Nephron progenitor cell (in vitro differentiated cells): ENCODE results near the gene DCAF11.

Experiments
- DNase-seq: peaks from one replicate; pipeline ENCODE4 v3.0.0; 2021
- H3K27ac Mint-ChIP-seq: 2 replicates; pipeline ENCODE4 v1.8.0; 2021; ENCODE audit warnings: mild to moderate bottlenecking, moderate library complexity, mixed read lengths
- H3K27me3 Mint-ChIP-seq: 2 replicates; pipeline ENCODE4 v1.8.0; 2021; ENCODE audit warnings: mild to moderate bottlenecking, low read depth, mixed read lengths; ENCODE audit not compliant: poor library complexity
- H3K36me3 Mint-ChIP-seq: 2 replicates; pipeline ENCODE4 v1.8.0; 2021; ENCODE audit warnings: low read depth, mixed read lengths
- H3K4me1 Mint-ChIP-seq: 2 replicates; pipeline ENCODE4 v1.8.0; 2021; ENCODE audit warnings: mixed read lengths
- H3K4me3 Mint-ChIP-seq: 2 replicates; pipeline ENCODE4 v1.8.0; 2021; ENCODE audit warnings: mild to moderate bottlenecking, moderate library complexity, mixed read lengths
- H3K9me3 Mint-ChIP-seq: 2 replicates; pipeline ENCODE4 v1.8.0; 2021; ENCODE audit warnings: mild to moderate bottlenecking, moderate library complexity, mixed read lengths
- TF ChIP-seq, protein P1 (sequence below): fragments of 200-600 bp; sonication (generic); IDR thresholded peaks from 2 replicates; pipeline ENCODE4 v1.5.0; 2021; ENCODE audit warnings: antibody characterized with exemption

DCAF11 gene

DNA sequence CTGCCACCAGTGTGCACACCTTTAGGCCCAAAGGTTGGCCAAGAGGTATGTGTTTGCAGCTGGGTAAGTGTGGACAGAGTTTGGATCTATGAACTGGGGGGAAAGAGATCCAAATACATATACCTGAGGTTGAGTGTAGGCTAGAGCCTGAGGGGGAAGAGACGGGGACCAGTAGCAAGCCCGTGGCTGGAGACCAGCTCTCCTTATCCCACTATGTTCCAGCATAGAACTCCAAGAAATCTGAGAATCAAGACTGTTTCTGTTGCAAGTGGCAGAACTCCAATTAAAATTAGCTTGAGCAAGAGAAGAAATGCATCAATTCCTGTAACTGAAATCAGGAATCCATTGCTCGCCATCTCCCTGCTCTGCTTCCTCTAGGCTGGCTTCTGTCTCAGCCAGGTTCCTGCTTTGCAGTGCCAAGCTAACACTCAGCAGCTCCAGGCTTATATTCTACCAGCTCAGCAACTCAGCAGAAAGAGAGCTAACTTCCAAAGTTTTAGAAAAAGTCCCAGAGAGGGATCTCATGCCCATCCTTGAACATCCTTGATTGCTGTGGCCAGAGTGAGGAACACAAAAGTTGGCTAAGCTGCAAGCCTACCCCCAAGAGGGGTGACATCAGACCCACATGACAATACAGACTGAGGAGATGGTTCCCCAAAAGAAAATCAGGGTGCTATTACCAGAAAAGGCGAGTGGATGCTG lies 21.9 kb upstream of the DCAF11 start:
- Mint-ChIP-seq H3K36me3 (no peaks in the 10 kb centered on the region), H3K27ac (no peak overlapping the region), H3K4me1 (peaks cover 48% of the 10 kb centered on the region), H3K27me3 (peaks cover 12% of the 10 kb centered on the region), H3K4me3 (peak overlapping the region; percentile 96), H3K9me3 (no peaks in the 10 kb centered on the region)
- DNase-seq, result no peak
- TF ChIP-seq, protein P1, sequence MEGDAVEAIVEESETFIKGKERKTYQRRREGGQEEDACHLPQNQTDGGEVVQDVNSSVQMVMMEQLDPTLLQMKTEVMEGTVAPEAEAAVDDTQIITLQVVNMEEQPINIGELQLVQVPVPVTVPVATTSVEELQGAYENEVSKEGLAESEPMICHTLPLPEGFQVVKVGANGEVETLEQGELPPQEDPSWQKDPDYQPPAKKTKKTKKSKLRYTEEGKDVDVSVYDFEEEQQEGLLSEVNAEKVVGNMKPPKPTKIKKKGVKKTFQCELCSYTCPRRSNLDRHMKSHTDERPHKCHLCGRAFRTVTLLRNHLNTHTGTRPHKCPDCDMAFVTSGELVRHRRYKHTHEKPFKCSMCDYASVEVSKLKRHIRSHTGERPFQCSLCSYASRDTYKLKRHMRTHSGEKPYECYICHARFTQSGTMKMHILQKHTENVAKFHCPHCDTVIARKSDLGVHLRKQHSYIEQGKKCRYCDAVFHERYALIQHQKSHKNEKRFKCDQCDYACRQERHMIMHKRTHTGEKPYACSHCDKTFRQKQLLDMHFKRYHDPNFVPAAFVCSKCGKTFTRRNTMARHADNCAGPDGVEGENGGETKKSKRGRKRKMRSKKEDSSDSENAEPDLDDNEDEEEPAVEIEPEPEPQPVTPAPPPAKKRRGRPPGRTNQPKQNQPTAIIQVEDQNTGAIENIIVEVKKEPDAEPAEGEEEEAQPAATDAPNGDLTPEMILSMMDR, result no peak

DNA sequence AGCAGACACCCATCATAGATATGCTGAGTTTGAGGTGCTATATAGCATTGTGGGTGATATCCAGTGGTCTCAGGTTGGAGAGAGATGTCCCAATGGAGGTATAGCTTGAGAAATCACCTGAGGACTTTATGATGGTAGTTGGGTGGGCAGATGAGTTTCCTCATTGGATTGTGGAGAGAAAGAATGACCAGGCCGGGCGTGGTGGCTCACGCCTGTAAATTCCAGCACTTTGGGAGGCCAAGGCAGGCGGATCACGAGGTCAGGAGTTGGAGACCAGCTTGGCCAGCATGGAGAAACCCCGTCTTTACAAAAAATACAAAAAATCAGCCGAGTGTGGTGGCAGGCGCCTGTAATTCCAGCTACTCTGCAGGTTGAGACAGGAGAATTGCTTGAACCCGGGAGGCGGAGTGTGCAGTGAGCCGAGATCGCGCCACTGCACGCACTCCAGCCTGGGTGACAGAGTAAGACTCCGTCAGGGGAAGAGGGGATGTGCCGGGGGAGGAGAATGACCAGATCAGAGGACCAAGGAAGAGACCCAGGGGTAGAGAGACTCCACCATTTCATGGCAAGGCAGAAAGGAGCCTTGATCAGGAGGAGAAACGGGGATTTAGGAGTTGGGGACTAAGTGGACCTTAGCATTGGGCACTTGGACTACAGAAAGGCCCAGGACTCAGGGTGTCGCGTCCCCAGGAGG lies 21.2 kb upstream of the DCAF11 start:
- H3K4me1 Mint-ChIP-seq, result peaks cover 45% of the 10 kb centered on the region
- no peaks in the 10 kb centered on the region for H3K36me3 Mint-ChIP-seq
- DNase-seq, result no peak
- peak overlapping the region; percentile 93 for H3K27ac Mint-ChIP-seq
- no peaks in the 10 kb centered on the region for H3K9me3 Mint-ChIP-seq
- peak overlapping the region; percentile 96 for H3K4me3 Mint-ChIP-seq
- TF ChIP-seq, protein P1, result no peak
- H3K27me3 Mint-ChIP-seq, result peaks cover 12% of the 10 kb centered on the region

DNA sequence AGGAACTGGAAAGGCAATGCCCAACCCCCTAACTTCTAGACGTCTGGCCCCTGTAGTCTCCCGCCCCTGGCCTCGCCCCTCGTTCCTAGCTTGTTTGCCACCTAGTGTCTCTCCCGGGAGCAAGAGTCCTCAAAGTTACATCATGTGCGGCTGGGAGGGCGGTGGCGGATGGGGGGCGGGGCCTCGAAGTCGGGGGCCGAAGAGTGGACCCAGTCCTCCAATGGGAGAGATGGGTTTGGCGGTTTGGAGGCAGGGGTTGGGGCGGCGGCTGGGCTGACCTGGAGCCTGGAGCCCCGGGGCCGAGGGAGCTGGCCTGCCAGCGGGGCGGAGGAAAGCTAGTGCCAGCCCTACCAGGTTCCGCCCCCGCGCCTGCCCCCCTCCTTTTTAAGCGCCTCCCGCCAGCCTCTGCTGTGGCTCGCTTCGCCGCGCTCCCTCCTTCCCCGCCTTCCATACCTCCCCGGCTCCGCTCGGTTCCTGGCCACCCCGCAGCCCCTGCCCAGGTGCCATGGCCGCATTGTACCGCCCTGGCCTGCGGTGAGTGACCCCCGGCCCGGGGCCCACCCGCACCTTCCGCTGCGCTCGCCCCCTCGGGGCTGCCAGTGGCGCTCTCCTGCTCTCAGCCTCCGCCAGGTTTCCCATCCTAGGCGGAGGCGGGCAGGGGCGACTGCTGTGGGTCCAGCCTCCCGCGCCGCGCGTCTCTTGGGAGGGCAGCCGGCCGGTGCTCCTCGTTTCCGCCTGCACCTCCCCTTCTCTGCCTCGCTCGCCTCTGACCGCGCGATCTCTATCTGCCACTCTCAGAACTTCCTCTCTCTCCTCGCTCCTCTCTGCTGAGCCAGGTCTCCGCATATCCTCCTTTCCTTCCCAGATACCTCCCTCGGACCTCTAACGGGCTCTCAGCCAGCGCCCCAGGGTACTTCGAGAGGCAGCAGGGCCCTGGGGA lies 20.4 kb upstream of the DCAF11 start, which contains the start of gene PCK2:
Gene PCK2 (plus strand): TSS at position 411 of the 940 bp plus-strand sequence. CDS start 95 bp downstream, at position 506.
- Mint-ChIP-seq H3K9me3 (no peaks in the 10 kb centered on the region), H3K4me3 (peak within 1 kb of the TSS; percentile 96), H3K27me3 (peaks cover 12% of the 10 kb centered on the region), H3K27ac (peak within 1 kb of the TSS; percentile 99), H3K4me1 (peaks cover 43% of the 10 kb centered on the region), H3K36me3 (no peaks in the 10 kb centered on the region)
- TF ChIP-seq, protein P1, result no peak
- peak; percentile 85 for DNase-seq

- Mint-ChIP-seq H3K27ac (peak overlapping the region; percentile 99), H3K4me3 (peak overlapping the region; percentile 96), H3K36me3 (no peaks in the 10 kb centered on the region), H3K9me3 (no peaks in the 10 kb centered on the region), H3K27me3 (peaks cover 12% of the 10 kb centered on the region), H3K4me1 (peaks cover 39% of the 10 kb centered on the region)
- TF ChIP-seq, protein P1, result no peak
- peak; percentile 36 for DNase-seq
Observed at GRCh38 chr14:24094841-24095270, 19.7 kb upstream of the DCAF11 start.

DNA sequence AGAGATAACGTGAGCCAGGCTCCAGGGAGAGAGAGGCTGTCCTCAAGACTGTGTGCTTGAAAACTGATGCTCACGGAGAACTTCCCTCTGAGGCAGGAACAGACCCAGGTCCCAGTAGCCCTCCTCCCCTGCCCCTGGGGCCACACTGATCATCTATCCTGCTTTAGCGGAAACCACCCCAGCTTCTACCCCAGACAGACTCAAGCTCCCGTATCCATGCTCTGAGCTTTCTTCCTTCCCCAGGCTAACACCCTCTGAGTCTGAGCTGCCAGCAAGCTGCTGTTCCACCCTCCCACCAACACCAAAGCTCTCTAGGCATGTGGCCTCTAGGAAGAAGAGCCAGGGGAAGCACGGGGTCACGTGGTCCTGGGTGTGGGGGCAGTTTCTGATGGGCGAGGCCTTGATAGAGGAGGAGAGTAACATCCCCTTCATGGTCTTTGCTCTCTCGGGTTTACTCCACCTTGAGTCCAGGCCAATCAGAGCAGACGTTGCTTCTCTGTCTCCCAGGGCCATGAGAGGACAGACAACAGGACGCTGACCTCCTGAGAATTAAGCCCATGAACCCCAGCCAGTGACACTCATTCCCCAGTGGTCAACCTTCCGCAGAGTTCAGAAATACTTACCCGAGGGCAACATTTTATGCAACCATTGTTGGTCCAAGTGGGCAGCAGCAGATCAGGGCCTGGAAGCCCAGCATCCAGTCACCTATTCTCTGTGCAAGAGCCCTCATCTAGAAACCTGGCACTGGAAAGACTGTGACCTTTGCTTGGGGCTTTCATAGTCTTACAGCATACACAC lies 19.1 kb upstream of the DCAF11 start:
- H3K4me3 Mint-ChIP-seq, result peak overlapping the region; percentile 96
- H3K27ac Mint-ChIP-seq, result peak overlapping the region; percentile 99
- H3K27me3 Mint-ChIP-seq, result peaks cover 12% of the 10 kb centered on the region

More for the DNA sequence above, 19.1 kb upstream of the DCAF11 start:
- TF ChIP-seq, protein P1, result no peak
- no peaks in the 10 kb centered on the region for H3K36me3 Mint-ChIP-seq
- no peaks in the 10 kb centered on the region for H3K9me3 Mint-ChIP-seq
- peaks cover 36% of the 10 kb centered on the region for H3K4me1 Mint-ChIP-seq
- DNase-seq, result peak; percentile 59
